Small intestine (tissue), 7 donors: ENCODE results near the gene BEX3. TPM values are rescaled to one million over a fixed set of nuclear protein-coding genes. Genes with fewer than 3 reads are reported as not detected.
"Not testable (repeated sequence)": the region's sequence is repeated elsewhere in the genome, so short reads cannot be mapped to it uniquely, and the experiment has no call there.

Experiments used
- DNase-seq, 2 donors: peaks; one replicate each; pipeline versions ENCODE4 v3.0.0 to v3.0.0-alpha.2; 2013
- FAIRE-seq: peaks from 2 replicates; lab custom pipeline; 2012; peaks lifted over from hg19 to GRCh38; lab: Jason Lieb, UNC
- H3K27ac ChIP-seq, 3 donors: one replicate each; pipeline ENCODE4 v1.5.1; 2013; ENCODE audit warnings: low read length in 2 of 3, mild to moderate bottlenecking in 2 of 3, control low read depth in 1 of 3, inconsistent platforms in 1 of 3, low read depth in 1 of 3, moderate library complexity in 1 of 3
- H3K27me3 ChIP-seq, 3 donors: one replicate each; pipeline ENCODE4 v1.6.1; 2013; ENCODE audit warnings: low read length in 3 of 3, inconsistent platforms in 1 of 3; ENCODE audit not compliant: control insufficient read depth in 3 of 3, insufficient read depth in 3 of 3
- H3K36me3 ChIP-seq, 3 donors: one replicate each; pipeline ENCODE4 v1.6.1; 2013; ENCODE audit warnings: low read length in 3 of 3, inconsistent platforms in 1 of 3, low read depth in 1 of 3, mild to moderate bottlenecking in 1 of 3, moderate library complexity in 1 of 3; ENCODE audit not compliant: control insufficient read depth in 3 of 3, insufficient read depth in 2 of 3
- H3K4me1 ChIP-seq, 3 donors: one replicate each; pipeline ENCODE4 v1.6.1; 2013; ENCODE audit warnings: low read length in 2 of 3, inconsistent platforms in 1 of 3, low read depth in 1 of 3, mild to moderate bottlenecking in 1 of 3, moderate library complexity in 1 of 3; ENCODE audit not compliant: control insufficient read depth in 3 of 3, insufficient read depth in 2 of 3
- H3K4me3 ChIP-seq, 3 donors: one replicate each; pipeline ENCODE4 v1.5.1; 2013; ENCODE audit warnings: low read length in 3 of 3, control low read depth in 1 of 3, inconsistent platforms in 1 of 3, low read depth in 1 of 3, mild to moderate bottlenecking in 1 of 3, moderate library complexity in 1 of 3
- H3K9me3 ChIP-seq, 2 donors: one replicate each; pipeline ENCODE4 v1.6.1; 2013; ENCODE audit warnings: low read depth in 1 of 2, low read length in 1 of 2; ENCODE audit not compliant: control insufficient read depth in 2 of 2, insufficient read depth in 1 of 2
- WGBS, 3 donors: extraction: QIAGEN DNeasy Blood & Tissue Kit; methylation state at CpG; one replicate each; pipeline ENCODE4 v1.1.7; 2013; 5-methylcytosine and 5-hydroxymethylcytosine counted together
- polyA plus RNA-seq, 4 donors: library from polyadenylated mRNA; stranded (reverse) in 3 of 4; unstranded in 1 of 4; fragments of 200-250 nt in 3 of 4; fragments of 120-200 nt in 1 of 4; gene quantifications; one replicate each; pipeline versions ENCODE4 v1.2.1 to v1.2.3, GENCODE V29; 2013
- donor health status: healthy with polysubstance abuse.
- donor health status: control.
- donor health status: control.
- donor health status: Bipolar disorder and iron deficiency.
- donor health status: healthy.

The BEX3 gene
- polyA plus RNA-seq, 4 donors, result 8.1 to 154 (median 51.3) TPM

GRCh38 chrX:103384672-103385071 lies 8.3 kb downstream of the BEX3 start:
- Histone ChIP-seq H3K4me1 (no peaks in the 10 kb centered on the region), H3K27ac (no peak overlapping the region), H3K4me3 (no peak overlapping the region), H3K9me3 (no peaks in the 10 kb centered on the region), H3K27me3 (no peaks in the 10 kb centered on the region), H3K36me3 (no peaks in the 10 kb centered on the region)
- 60 to 76% (median 71%) methylated on average over 2 of the region's 2 CpGs for WGBS, 3 donors
- DNase-seq, result no peak
- no peak for FAIRE-seq

GRCh38 chrX:103385283-103385830 lies 9.0 kb downstream of the BEX3 start:
- DNase-seq, H3K4me3 ChIP-seq, FAIRE-seq, H3K9me3 ChIP-seq, H3K27ac ChIP-seq, H3K27me3 ChIP-seq, H3K4me1 ChIP-seq, H3K36me3 ChIP-seq: not testable (repeated sequence)
- WGBS, 3 donors, result 62 to 70% (median 62%) methylated on average over 5 of the region's 5 CpGs

GRCh38 chrX:103386332-103386731 lies 10.0 kb downstream of the BEX3 start:
- no peaks in the 10 kb centered on the region for H3K9me3 ChIP-seq
- no peaks in the 10 kb centered on the region for H3K36me3 ChIP-seq
- H3K4me3 ChIP-seq, result no peak overlapping the region
- FAIRE-seq, result no peak
- H3K4me1 ChIP-seq, result no peaks in the 10 kb centered on the region
- 71 to 96% (median 93%) methylated on average over 2 of the region's 2 CpGs for WGBS, 3 donors
- H3K27ac ChIP-seq, result no peak overlapping the region
- no peaks in the 10 kb centered on the region for H3K27me3 ChIP-seq
- DNase-seq, result no peak

GRCh38 chrX:103393487-103393886 lies 17.1 kb downstream of the BEX3 start:
- DNase-seq (no peak), FAIRE-seq (no peak)
- Histone ChIP-seq H3K27ac (no peak overlapping the region), H3K9me3 (no peaks in the 10 kb centered on the region), H3K4me3 (no peak overlapping the region), H3K4me1 (no peaks in the 10 kb centered on the region), H3K36me3 (no peaks in the 10 kb centered on the region), H3K27me3 (no peaks in the 10 kb centered on the region)
- WGBS, 3 donors, result 60 to 74% (median 69%) methylated on average over 3 of the region's 3 CpGs

GRCh38 chrX:103396186-103396585 lies 19.8 kb downstream of the BEX3 start:
- no peak for FAIRE-seq
- Histone ChIP-seq H3K36me3 (no peaks in the 10 kb centered on the region), H3K27ac (no peak overlapping the region), H3K9me3 (no peaks in the 10 kb centered on the region), H3K4me1 (no peaks in the 10 kb centered on the region), H3K4me3 (no peak overlapping the region), H3K27me3 (no peaks in the 10 kb centered on the region)
- 53 to 77% (median 73%) methylated on average over 3 to 5 of the region's 5 CpGs for WGBS, 3 donors
- no peak for DNase-seq

GRCh38 chrX:103396660-103397059 lies 20.3 kb downstream of the BEX3 start:
- H3K27me3 ChIP-seq, result peaks cover 0 to 2% (median 0%) of the 10 kb centered on the region in 3 donors
- FAIRE-seq, result no peak
- no peaks in the 10 kb centered on the region for H3K4me1 ChIP-seq
- H3K27ac ChIP-seq, result no peak overlapping the region
- WGBS, 3 donors, result 65 to 89% (median 85%) methylated on average over 2 of the region's 2 CpGs
- no peaks in the 10 kb centered on the region for H3K36me3 ChIP-seq
- DNase-seq, result no peak
- no peak overlapping the region for H3K4me3 ChIP-seq
- no peaks in the 10 kb centered on the region for H3K9me3 ChIP-seq

- no peak for FAIRE-seq
- no peaks in the 10 kb centered on the region for H3K4me1 ChIP-seq
- 49 to 80% (median 67%) methylated on average over 4 of the region's 4 CpGs for WGBS, 3 donors
Measured at GRCh38 chrX:103397707-103398106, 21.4 kb downstream of the BEX3 start.

GRCh38 chrX:103398421-103398864 lies 22.1 kb downstream of the BEX3 start:
- no peaks in the 10 kb centered on the region for H3K36me3 ChIP-seq
- DNase-seq (no peak), FAIRE-seq (no peak)
- no peak overlapping the region for H3K4me3 ChIP-seq
- 0 to 5% (median 5%) methylated on average over 1 of the region's 1 CpG for WGBS, 3 donors
- H3K27ac ChIP-seq, result no peak overlapping the region
- H3K9me3 ChIP-seq, result no peaks in the 10 kb centered on the region
- peaks cover 0 to 2% (median 0%) of the 10 kb centered on the region in 3 donors for H3K27me3 ChIP-seq
- H3K4me1 ChIP-seq, result no peaks in the 10 kb centered on the region

More at GRCh38 chrX:103397707-103398106, 21.4 kb downstream of the BEX3 start:
- no peak overlapping the region for H3K27ac ChIP-seq
- no peak overlapping the region for H3K4me3 ChIP-seq
- peaks cover 0 to 2% (median 0%) of the 10 kb centered on the region in 3 donors for H3K27me3 ChIP-seq
- no peaks in the 10 kb centered on the region for H3K9me3 ChIP-seq
- H3K36me3 ChIP-seq, result no peaks in the 10 kb centered on the region
- no peak for DNase-seq

GRCh38 chrX:103399744-103400143 lies 23.4 kb downstream of the BEX3 start:
- FAIRE-seq, result no peak
- no peaks in the 10 kb centered on the region for H3K4me1 ChIP-seq
- H3K36me3 ChIP-seq, result no peaks in the 10 kb centered on the region
- 8 to 35% (median 21%) methylated on average over 1 of the region's 1 CpG for WGBS, 3 donors
- peaks cover 0 to 2% (median 0%) of the 10 kb centered on the region in 3 donors for H3K27me3 ChIP-seq
- no peaks in the 10 kb centered on the region for H3K9me3 ChIP-seq
- DNase-seq, result no peak
- no peak overlapping the region for H3K27ac ChIP-seq
- no peak overlapping the region for H3K4me3 ChIP-seq
